ENCODE measurements around the gene CTPS2.
"Not testable (repeated sequence)": the region's sequence is repeated elsewhere in the genome, so short reads cannot be mapped to it uniquely, and the experiment has no call there.

CTPS2 gene

DNA sequence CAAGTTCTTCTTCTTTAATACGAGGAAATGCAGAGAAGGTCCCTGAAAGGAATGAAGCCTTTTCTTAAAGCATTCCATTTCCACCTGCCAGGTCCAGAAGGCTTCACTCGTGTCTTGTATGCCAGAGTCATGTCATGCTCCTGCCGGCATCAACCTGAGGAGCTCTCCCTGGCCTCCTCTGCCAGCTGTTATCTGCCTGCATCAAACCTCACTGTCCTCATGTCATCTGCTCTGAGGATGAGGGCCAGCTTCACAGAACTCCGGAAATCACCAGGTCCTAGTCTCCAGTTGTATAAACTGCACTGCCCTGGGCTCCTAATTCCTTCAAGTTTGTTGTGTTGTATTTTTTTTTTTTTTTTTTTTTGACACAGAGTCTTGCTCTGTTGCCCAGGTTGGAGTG lies 82.6 kb downstream of the CTPS2 start:
- H3K4me1 ChIP-seq, result no peaks in the 10 kb centered on the region
- no peaks in the 10 kb centered on the region for H3K27me3 ChIP-seq
- TF ChIP-seq, protein P1, sequence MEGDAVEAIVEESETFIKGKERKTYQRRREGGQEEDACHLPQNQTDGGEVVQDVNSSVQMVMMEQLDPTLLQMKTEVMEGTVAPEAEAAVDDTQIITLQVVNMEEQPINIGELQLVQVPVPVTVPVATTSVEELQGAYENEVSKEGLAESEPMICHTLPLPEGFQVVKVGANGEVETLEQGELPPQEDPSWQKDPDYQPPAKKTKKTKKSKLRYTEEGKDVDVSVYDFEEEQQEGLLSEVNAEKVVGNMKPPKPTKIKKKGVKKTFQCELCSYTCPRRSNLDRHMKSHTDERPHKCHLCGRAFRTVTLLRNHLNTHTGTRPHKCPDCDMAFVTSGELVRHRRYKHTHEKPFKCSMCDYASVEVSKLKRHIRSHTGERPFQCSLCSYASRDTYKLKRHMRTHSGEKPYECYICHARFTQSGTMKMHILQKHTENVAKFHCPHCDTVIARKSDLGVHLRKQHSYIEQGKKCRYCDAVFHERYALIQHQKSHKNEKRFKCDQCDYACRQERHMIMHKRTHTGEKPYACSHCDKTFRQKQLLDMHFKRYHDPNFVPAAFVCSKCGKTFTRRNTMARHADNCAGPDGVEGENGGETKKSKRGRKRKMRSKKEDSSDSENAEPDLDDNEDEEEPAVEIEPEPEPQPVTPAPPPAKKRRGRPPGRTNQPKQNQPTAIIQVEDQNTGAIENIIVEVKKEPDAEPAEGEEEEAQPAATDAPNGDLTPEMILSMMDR (IDR thresholded peaks at IDR 0.05; ENCODE audit: low read depth, low read length), result no peak
- no peak overlapping the region for H3K4me3 ChIP-seq (ENCODE audit: low read depth, low read length)
- peak; percentile 6 for DNase-seq
- H3K36me3 ChIP-seq, result no peaks in the 10 kb centered on the region
- no peaks in the 10 kb centered on the region for H3K9me3 ChIP-seq

DNA sequence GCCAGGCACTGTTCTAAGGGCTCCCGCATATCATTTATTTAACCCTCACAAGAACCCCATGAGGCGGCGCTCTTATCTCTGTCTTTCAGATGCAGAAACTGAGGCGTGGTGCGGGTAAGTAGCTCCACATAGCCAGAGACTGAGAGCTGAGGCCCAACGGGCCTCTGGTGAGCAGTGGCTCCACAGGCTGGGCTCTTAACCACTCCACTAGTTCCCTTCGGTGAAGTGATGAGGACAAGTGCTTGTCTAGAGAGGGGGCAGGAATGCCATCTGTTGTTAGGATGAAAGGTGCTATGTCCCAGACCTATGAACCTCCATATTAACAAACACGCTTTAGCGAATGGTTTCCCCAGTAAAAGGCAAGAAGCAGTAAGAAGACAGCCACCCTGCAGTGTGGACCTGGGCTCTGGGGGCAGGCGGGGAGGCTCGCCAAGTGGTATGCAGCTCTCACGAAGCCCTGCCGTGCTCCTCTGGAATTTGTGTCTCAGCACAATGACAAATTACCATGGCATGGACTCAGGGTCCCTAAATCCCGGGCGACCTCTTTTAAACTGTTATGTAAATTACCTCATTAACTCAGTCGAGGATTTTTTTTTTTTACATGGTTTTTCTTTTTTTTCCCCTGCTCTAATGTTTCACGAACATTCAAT lies 83.4 kb downstream of the CTPS2 start:
- no peaks in the 10 kb centered on the region for H3K9me3 ChIP-seq
- no peaks in the 10 kb centered on the region for H3K4me1 ChIP-seq
- H3K4me3 ChIP-seq (ENCODE audit: low read depth, low read length), result no peak overlapping the region
- H3K27me3 ChIP-seq, result no peaks in the 10 kb centered on the region
- DNase-seq, result no peak
- TF ChIP-seq, protein P1 (IDR thresholded peaks at IDR 0.05; ENCODE audit: low read depth, low read length), result no peak
- H3K36me3 ChIP-seq, result no peaks in the 10 kb centered on the region

DNA sequence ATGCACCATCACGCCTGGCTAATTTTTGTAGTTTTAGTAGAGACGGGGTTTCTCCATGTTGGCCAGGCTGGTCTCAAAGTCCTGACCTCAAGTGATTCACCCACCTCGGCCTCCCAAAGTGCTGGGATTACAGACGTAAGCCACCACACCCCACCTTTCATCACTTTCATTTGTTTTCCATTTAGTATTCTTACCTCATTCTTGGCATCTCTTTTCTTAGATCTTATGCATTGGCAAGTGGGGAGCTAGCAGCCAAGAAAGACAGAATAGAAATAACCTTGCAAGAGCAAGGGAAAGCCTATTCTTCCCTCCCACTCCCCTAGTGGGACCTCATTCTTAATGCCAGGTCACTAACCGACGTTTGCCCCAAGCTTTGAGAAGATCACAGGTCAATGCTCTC lies 84.0 kb downstream of the CTPS2 start:
- not testable (repeated sequence) for H3K9me3 ChIP-seq; H3K27me3 ChIP-seq; H3K4me3 ChIP-seq (ENCODE audit: low read depth, low read length); DNase-seq; H3K36me3 ChIP-seq; H3K4me1 ChIP-seq

DNA sequence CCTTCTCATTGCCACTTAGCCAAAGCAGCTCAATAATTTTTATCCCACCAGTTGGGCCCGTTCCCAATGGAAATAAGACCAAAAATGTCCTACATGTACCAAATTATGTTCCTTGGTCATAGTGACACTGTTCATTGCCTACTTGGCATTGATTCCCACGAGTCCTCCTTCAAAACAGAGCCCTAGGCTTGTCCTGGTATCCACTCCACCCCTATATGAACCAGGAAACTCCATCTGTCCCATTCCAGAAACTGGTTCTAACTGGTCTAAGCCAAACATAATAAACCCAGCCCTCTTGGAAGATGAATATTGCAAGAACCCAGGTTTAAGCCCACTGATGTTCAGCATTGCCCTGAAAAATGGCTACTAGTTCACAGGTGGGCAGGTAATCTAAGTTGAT lies 93.4 kb downstream of the CTPS2 start:
- no peak for DNase-seq
- no peaks in the 10 kb centered on the region for H3K36me3 ChIP-seq
- H3K27me3 ChIP-seq, result no peaks in the 10 kb centered on the region
- H3K9me3 ChIP-seq, result no peaks in the 10 kb centered on the region
- H3K4me3 ChIP-seq (ENCODE audit: low read depth, low read length), result no peak overlapping the region
- no peaks in the 10 kb centered on the region for H3K4me1 ChIP-seq
- TF ChIP-seq, protein P1 (IDR thresholded peaks at IDR 0.05; ENCODE audit: low read depth, low read length), result no peak

DNA sequence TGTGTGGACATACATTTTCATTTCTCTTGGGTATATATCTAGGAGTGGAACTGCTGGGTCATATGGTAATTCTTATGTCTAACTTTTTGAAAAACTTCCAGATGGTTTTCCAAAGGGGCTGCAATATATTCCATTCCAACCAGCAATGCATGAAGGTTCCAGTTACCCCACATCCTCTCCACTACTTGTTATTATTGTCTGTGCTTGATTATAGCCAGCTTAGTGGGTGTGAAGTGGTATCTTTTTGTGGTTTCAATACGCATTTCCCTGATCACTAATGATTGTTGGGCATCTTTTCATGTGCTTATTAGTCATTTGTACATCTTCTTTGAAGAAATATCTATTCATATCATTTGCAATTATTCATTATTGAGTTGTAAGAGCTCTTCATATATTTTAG lies 94.0 kb downstream of the CTPS2 start:
- Histone ChIP-seq H3K9me3 (no peaks in the 10 kb centered on the region), H3K4me1 (no peaks in the 10 kb centered on the region), H3K27me3 (no peaks in the 10 kb centered on the region), H3K4me3 (ENCODE audit: low read depth, low read length) (no peak overlapping the region), H3K36me3 (no peaks in the 10 kb centered on the region)
- DNase-seq, result no peak
- TF ChIP-seq, protein P1 (IDR thresholded peaks at IDR 0.05; ENCODE audit: low read depth, low read length), result no peak

DNA sequence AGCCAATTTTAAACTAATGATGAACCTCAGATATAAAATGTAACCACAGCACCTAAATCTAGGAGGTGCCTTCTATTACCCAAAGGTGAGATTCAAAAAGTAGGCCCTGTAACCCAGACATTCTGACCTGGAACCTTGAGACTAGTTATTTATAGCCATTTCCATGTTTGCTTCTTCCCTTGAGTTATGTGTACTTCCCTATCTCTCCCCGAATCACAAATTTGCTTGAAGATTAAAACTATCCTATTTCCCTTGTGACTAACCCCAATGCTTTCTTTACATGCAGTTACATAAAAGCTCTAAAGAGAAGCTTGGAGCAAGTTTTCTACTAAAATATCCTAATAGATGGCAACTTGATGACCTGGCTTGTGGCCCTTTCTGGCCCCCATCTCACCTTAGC lies 95.1 kb downstream of the CTPS2 start:
- no peaks in the 10 kb centered on the region for H3K36me3 ChIP-seq
- no peak for DNase-seq
- TF ChIP-seq, protein P1 (IDR thresholded peaks at IDR 0.05; ENCODE audit: low read depth, low read length), result no peak
- H3K27me3 ChIP-seq, result no peaks in the 10 kb centered on the region
- no peaks in the 10 kb centered on the region for H3K4me1 ChIP-seq
- H3K9me3 ChIP-seq, result no peaks in the 10 kb centered on the region
- H3K4me3 ChIP-seq (ENCODE audit: low read depth, low read length), result no peak overlapping the region
